ENCODE data around the gene NDUFAF2.
A peak's percentile ranks its signal among the peaks of the same experiment; 100 is the strongest.
"Not testable (repeated sequence)": the region's sequence is repeated elsewhere in the genome, so short reads cannot be mapped to it uniquely, and the experiment has no call there.

NDUFAF2 gene, protein sequence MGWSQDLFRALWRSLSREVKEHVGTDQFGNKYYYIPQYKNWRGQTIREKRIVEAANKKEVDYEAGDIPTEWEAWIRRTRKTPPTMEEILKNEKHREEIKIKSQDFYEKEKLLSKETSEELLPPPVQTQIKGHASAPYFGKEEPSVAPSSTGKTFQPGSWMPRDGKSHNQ

DNA sequence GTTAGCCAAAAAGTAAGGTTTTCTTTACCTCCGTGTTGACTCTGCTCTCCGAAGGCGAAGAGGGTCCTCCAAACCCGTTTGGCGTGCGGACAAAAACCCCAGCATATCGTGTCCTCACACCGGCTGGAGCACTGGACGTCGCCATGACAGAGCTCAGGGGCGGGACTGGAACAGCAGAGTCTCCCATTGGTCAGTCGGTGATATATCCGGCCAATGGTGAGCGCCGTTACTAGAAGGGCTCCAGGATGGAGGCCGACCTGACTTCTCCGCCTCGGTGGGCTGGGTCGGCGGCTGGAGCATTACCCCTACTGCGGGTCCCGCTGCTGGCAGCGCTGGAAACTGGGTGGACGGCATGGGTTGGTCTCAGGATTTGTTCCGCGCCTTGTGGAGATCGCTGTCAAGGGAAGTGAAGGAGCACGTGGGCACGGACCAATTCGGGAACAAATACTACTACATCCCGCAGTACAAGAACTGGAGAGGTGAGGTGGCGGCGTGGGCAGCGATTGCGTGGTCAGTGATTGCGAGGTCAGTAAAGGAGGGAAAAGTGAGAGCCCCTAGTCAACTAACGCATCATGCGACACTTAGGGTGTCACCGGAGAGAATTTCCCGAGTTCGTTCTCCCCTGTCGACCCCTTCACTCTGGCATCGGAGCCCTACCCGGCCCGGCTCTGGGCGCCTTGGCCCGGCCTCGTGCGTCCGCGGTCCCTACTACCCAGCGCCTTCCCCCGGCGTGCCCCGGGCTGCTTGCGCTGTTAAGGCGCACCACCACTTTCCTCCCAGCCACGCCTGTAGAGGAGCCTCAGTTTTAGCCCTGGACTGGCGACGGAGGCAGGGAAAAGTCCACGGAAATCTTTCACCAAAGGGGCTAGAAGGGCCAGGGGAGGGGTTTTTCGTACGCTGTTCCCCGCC, at the start of gene NDUFAF2, which contains the start of gene ERCC8:
Gene NDUFAF2 (plus strand): TSS at position 302 of the 909 bp plus-strand sequence. CDS start 51 bp downstream, at position 353.
Gene ERCC8 (minus strand): TSS at position 167 of the 909 bp plus-strand sequence. CDS start 62 bp downstream, at position 105.
- DNase-seq = peak; percentile 97

DNA sequence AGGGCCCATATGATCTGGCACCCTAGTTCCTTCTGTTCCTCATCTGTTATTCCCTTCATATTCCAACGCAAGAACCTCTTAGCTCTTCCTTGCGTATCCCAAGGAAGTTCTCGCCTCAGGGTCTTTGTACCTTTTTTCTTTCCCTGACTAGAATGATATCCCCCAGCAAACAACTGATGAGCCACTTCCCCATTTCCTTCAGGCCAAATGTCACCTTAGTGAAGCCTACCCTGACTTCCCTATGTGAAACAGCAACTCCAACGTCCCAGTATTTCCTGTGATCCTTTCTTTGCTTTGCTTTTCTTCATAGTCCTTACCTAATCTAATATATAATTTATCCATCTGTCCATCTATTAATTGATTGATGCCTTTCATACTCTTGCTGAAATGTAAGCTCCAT, 48.0 kb upstream of the NDUFAF2 start:
- no peak for DNase-seq

DNA sequence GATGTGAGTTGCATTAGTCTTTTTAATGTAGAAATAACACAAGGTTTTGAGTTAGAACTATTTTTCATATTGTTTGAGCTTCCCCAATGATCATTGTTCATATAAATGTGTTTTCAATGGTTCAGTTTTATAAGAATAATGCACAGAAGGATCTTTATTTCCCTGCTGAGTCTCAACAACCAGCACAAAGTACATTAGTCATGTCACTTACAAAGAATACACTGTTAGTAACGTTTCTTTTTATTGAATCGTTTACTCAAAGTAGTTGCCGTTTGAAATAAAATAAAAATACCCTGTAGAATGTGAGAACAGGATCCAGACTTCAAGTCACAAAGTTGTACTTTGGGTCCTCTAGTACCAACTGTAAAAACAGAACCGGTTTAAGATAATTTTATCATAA, 41.6 kb upstream of the NDUFAF2 start:
- DNase-seq = no peak

DNA sequence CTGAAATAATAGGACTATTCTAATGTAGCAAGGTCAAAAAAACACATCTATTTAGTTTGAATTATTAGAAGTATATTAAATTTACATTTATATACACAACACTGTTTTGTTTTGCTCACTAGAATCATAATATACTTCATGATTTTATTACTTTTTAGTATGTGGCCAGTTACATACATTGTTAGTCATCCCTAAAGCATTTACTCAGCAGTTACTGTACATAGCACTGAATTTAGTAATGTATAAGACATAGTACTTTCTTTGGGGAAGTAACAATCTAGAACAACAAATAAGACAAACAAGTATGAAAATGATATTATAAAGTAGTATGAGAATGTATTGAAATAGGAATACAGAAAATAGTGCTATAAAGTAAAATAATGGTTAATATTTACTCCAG, 28.4 kb upstream of the NDUFAF2 start:
- no peak for DNase-seq

DNA sequence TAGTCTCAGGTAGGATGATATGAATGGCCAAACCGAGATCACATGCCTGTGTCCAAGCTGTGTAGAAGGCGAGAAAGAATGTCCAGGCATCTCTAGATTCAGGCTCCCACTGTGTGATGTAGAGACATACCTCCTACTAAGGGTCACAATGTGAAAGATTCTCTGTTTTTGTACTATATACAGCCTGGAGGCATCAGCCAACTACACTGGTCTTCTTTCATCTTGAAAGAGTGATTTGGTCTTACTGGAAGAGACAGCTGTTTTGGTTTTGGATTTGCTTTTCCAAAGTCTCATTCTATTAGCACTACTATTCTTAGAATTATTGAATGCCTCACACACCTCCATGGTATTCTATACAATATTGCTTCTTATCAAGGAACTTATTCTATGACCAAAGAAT, 26.5 kb upstream of the NDUFAF2 start:
- DNase-seq = no peak

DNA sequence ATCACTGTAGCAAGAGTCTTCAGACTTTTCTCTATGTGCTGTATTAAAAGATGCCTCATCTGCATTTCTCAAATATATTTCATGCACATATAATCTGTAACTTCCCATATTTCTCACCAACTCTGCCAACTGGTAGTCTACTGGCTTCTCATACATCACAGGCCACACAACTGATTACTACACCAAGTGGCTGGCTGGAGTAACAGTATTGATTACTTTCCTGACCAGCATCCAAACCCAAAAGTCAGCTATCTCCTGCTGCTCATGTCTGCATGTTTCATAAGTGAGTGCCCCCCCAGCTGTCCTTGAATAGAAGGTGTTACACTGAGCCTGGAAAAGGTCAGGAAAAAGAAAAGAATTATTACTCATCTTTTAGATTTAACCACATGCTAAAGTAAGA, 17.6 kb upstream of the NDUFAF2 start:
- DNase-seq = no peak

DNA sequence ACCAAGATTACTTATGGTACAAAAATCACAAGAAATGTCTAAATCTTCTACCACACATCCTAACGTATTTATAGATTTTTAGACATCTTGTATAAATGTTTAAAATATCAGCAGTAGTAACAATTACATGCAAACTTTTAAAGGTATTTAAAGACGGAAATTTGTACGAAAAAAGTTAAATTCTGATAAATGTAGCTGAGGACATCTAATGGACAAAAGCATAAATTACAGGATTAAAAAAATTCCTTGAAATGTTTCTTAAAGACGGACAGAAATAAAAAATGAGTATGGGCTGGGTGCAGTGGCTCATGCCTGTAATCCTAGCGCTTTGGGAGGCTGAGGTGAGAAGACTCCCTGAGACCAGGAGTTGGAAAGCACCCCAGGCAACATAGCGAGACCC, 16.0 kb upstream of the NDUFAF2 start:
- peak; percentile 34 for DNase-seq

DNA sequence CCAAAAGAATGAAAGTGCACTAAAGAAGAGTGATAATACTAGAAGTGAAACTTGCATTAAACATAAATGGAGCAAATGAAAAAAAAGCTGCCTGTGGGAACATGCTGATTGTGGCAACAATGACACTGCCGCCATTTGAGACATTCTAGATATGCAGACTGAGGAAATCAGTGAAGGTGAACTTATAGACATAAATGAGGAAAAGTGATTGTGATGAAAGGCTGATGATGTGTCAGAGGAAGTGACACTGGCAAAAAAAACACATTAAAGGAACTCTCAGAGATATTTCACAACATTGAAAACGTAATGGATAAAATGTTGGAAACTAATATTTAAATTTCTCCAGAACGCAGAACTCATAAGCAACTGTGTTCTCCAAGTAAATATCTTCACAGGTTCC, 1.4 kb upstream of the NDUFAF2 start:
- peak; percentile 33 for DNase-seq

DNA sequence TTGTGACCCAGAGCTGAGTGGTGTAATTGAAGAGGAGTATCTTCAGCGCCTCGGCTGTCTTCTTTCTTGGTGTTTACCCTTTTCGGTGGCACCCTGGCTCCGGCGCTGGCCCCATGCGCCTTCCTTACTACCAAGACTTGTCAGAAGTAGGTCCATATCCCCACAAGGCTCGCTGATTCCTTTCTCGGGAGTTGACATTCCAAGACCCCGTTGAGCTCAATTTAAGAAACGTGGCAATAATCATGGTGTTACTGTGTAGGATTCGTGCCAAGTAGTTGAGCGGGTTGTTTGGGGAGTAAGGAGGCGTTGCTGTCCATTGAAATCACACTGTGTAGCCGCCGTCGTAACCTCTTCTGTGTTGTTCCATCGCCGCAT, 795 bp downstream of the NDUFAF2 start:
- DNase-seq = peak; percentile 60

DNA sequence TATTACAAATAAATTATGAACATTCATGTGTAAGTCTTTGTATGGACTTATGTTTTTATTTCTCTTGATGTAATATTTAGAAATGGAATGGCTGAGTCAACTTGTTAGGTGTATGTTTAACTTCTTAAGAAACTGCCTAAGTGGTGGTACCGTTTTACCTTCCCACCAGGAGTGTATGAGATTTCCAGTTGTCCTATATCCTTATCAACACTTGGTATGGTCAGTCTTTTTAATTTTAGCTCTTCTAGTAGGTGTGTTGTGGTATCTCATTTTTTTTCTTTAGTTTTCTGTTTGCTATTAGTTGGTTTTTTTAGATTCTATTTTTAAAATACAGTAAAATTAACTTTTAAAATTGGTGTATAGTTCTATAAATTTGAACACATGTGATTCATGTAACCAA, 3.7 kb downstream of the NDUFAF2 start:
- no peak for DNase-seq

DNA sequence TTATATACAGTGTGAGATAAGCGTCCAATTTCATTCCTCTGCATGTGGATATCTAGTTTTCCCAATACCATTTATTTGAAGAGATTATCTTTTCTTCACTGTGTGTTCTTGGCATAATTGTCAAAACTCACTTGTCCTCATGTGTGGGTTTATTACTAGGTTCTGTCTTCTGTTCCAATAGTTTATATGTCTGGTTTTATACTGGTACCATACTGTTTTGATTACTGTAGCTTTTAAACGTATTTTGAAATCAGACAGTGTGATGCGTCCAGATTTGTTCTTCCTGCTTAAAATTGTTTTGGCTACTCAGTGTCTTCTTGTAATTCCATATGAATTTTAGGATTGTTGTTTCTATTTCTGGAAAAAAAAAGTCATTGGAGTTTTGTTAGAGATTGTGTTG, 10.2 kb downstream of the NDUFAF2 start:
- DNase-seq = no peak

DNA sequence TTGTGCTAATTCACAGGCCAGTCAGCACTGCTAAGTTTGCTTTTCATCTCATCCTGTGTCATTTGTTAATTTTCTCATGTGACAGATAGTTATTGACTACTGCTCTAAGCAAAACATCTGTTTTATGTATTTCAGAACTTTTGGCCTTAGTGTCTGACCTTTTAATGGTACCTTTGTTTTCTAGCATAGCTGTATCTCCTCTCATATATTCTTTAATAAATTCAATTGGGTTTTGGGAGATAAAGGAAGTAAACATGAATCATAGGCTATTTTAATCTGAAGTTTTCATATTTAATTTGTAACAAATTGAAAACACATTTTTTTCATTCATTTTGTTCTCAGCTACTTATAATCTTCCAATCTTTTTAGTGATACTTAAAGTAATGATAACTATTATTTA, 13.1 kb downstream of the NDUFAF2 start:
- no peak for DNase-seq

DNA sequence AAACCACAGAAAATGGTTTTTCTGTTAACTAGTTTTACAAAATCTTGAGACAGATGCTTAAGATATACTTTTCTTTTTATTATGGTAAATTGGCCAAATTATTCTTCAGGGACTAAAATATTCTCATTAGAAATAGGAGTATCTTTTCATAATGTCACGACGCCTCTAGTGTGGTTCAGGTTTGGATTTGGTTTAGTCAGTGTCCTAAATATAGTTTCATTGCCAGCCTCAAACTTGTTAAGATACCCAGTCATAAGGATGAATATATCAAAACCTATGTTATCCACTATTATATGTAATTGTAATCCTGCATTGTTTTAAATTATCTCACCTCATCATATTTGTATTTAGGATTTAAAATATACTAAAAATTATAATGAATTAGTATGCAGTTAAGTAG, 13.7 kb downstream of the NDUFAF2 start:
- DNase-seq = no peak

DNA sequence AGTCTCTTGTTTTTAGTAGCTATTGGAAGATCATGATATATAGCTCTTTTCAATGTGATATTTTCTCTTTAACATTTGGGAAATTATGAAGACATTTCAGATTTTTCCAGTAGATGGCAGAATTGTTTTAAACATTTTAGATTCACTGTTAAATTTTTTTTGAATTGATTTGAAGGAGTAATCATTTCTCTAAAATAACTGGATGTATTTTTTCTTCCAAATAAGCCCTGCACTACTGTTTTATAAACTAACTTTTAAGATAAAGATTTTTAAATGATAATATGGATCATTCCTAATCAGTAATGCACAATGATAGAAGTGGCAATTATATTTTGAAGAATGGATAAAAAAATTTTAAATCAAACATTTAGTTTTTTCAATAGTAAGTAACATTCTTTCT, 14.2 kb downstream of the NDUFAF2 start:
- DNase-seq = peak; percentile 53

DNA sequence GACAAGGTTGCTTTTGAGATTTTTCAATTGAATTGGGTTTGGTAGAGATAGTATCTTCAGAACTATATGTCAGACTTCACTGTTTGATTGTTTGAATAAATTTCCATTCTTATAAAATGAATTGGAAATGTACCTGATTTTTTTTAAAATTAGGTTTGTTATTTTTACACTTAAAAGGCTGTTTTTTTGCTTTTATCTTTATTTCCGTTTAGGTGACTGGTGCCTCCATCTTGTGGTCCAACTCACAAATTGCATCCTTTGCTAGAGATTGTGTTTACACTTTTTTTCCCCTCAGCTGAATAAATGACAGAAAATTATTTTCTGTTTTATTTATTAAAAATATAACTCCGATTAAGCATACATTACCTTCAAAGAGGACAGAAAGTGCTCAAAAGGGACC, 15.6 kb downstream of the NDUFAF2 start:
- peak; percentile 64 for DNase-seq

DNA sequence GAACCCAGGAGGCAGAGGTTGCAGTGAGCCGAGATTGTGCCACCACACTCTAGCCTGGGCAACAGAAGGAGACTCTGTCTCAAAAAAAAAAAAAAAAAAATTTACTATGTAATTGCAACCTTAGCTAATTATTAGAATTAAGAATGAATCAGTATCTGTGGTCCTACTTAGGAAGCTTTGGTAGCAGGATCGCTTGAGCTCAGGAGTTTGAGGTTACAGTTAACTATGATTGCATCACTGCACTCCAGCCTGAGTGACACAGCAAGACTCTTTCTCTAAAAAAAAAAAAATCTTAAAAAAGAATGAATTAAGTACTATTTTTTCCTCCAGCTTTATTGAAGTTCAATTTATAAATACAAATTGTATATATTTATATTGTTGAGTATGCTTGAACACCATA, 16.7 kb downstream of the NDUFAF2 start:
- DNase-seq = peak; percentile 54

DNA sequence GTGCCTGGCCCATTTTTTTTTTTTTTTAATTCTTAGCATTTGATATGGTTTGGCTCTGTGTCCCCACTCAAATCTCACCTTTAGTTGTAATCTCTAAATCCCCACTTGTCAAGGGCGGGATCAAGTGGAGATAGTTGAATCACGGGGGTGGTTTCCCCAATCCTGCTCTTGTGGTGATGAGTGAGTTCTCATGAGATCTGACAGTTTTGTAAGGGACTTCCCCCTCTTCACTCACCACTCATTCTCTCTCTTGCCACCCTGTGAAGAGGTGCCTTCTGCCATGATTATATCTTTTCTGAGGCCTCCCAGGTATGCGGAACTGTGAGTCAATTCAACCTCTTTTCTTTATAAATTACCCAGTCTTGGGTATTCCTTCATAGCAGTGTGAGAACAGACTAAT, 27.2 kb downstream of the NDUFAF2 start:
- no peak for DNase-seq

DNA sequence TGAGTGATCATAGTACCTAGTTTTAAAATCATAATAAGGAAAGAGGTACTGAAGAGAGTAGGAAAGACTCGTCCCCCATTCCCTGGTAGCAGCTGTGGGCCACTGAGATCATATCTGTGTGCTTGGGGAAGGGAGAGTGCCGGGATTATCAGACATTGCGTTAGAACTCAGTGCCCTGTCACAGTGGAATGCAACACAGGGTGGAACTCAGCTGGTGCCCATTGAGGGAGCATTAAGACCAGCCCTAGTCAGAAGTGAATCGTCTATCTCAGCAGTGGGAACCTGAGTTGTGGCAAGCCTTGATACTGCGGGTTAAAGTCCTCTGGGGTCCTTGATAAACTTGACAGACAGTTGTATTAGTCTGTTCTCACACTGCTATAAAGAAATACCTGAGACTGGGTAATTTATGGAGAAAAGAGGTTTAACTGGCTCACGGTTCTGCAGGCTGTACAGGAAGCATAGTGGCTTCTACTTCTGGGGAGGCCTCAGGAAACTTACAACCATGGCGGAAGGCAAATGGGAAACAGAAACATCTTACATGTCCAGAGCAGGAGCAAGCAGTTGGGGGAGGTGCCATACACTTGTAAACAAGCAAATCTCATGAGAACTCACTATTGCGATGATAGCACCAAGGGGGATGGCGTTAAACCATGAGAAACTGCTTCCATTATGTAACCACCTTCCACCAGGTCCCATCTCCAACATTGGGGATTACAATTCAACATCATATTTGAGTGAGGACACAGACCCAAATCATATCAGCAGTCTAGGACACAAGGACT, 33.1 kb downstream of the NDUFAF2 start:
- peak; percentile 7 for DNase-seq

DNA sequence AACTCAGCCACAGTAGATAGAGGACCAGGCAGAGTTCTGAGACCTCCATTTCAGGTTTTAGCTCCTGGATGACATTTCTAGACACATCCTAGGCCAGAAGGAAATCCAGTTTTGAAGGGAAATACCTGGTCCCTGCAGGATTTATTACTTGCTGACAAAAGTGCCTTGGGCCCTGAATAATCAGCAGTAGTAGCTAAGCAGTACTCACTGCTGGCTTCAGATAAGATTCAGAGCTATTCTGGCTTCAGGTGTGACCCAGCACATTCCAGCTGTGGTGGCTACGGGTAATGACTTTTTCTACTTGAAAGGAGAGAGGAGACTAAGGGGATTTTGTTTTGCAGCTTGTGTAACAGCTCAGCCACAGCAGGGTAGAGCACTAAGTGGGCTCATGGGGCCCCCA, 34.0 kb downstream of the NDUFAF2 start:
- peak; percentile 59 for DNase-seq

DNA sequence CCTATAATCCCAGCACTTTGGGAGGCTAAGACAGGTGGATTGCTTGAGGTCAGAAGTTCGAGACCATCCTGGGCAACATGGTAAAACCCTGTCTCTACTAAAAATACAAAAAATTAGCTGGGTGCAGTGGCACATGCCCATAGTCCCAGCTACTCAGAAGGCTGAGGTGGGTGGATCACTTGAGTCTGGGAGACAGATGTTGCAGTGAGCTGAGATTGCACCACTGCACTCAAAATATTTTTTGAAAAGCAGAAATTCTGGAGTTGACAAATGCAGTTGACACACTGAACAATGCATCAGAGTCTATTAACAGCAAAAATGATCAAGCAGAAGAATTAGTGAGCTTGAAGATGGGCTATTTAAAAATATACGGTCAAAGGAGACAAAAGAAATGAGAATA, 35.5 kb downstream of the NDUFAF2 start:
- DNase-seq = no peak

DNA sequence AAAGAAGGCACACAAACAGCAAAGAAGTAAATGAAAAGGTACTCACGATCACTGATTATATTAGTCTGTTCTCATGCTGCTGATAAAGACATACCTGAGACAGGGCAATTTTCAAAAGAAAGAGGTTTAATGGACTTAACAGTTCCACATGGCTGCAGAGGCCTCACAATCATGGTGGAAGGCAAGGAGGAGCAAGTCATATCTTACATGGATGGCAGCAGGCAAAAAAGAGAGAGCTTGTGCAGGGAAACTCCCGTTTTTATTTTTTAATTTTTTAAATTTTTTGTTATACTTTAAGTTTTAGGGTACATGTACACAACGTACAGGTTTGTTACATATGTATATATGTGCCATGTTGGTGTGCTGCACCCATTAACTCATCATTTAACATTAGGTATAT, 37.1 kb downstream of the NDUFAF2 start:
- not testable (repeated sequence) for DNase-seq

DNA sequence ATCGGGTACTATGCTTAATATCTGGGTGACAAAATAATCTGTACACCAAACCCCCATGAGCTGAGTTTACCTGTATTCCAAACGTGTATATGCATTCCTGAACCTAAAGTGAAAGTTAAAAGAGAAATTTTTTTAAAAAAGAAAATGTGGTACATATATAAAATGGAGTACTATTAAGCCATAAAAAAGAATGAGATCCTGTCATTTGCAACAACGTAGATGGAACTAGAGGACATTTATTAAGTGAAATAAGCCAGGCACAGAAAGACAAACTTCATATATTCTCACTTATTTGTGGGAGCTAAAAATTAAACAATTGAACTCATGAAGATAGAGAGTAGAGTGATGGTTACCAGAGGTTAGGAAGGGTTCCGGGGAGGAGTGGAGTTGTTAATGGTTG, 44.8 kb downstream of the NDUFAF2 start:
- DNase-seq = no peak

DNA sequence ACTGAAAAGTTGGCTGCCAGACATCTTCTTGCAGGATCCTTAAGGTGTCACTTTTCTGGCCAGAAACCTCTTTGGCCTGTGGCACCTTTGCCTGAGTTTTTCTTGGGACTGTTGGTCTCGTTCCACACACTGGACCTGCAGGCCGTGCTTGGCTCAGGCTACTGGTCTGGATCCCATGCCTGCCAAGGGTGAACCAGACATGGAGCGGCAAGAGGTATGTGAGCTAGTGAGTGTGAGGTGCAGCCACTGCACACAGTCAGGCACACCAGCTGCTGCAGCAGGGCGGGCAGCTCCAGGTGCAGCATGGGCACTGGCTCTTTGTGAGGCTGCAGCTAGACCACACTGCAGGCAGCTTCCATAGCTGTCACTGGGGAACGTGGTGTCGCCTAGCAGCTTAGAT, 47.9 kb downstream of the NDUFAF2 start:
- DNase-seq = no peak

DNA sequence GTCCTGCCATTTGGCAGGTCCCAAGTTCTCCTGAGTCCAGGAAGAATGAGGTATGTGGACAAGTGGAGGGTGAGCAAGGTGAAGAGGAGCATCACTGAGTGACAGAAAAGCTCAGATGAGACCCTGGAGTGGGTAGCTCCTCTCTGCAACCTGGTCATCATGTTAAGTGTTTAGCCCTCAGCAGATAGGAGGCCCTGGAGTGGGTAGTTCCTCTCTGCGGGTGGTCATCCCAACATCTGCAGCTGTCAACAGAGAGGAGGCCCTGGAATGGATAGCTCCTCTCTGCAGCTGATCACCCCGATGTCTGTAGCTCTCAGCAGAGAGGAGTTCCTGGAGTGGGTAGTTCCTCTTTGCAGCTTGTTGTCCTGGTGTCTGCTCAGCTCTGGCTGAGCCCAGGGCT, 48.4 kb downstream of the NDUFAF2 start:
- no peak for DNase-seq

Measured in hematopoietic multipotent progenitor cell treated with erythropoietin and hydrocortisone succinate and interleukin-3 and kit ligand, for 6 days (in vitro differentiated cells).